ENCODE measurements around the gene ZNF217.

DNA sequence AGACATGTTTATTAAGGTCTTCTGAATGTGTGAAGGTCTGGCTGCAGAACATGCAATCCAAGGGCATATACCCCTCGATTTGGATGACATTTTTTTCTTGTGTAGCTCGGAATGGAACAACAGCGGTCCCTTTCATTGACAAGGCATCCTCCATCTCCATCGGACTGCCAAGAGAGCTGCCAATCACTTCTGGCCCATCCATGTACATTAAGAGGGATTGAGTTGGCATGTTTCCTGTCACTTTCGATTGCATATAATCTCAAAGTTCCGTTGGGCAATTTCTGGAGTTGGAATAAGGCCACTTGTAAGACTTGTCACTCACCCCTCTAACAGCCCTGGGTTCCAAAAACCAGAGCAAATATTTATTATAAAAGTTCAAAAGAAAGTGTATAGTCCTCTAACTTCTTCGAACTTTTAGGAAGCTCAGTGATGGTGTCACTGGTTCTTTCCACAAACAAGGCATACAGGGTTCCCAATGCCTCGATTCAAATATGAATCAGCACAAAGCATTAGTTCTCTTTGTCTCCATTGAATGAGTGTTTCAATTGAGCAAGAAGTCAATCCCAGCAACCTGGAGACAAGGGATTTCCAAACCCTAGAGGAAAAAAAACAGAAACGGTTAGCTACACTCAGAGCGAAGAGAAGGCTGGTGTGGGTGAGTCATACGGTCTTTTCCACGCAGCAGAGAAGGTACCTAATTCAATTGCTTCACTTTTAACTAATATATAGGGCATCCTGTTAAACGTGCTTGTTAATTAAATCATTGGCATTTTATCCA, 10.9 kb downstream of the ZNF217 start:
- no peak for TF ChIP-seq EZH2 (IDR thresholded peaks at IDR 0.05; ENCODE audit: insufficient read depth, poor library complexity, severe bottlenecking)
- no peak for TF ChIP-seq EZH2phosphoT487 (IDR thresholded peaks at IDR 0.05; ENCODE audit: insufficient read depth, low read depth)
